ENCODE data around the gene CEP135.
A peak's percentile ranks its signal among the peaks of the same experiment; 100 is the strongest.
"Not testable (repeated sequence)": the region's sequence is repeated elsewhere in the genome, so short reads cannot be mapped to it uniquely, and the experiment has no call there.

Gene CEP135

GRCh38 chr4:55941881-55942396 is 6.8 kb upstream of the CEP135 start:
- no peak for DNase-seq

DNA sequence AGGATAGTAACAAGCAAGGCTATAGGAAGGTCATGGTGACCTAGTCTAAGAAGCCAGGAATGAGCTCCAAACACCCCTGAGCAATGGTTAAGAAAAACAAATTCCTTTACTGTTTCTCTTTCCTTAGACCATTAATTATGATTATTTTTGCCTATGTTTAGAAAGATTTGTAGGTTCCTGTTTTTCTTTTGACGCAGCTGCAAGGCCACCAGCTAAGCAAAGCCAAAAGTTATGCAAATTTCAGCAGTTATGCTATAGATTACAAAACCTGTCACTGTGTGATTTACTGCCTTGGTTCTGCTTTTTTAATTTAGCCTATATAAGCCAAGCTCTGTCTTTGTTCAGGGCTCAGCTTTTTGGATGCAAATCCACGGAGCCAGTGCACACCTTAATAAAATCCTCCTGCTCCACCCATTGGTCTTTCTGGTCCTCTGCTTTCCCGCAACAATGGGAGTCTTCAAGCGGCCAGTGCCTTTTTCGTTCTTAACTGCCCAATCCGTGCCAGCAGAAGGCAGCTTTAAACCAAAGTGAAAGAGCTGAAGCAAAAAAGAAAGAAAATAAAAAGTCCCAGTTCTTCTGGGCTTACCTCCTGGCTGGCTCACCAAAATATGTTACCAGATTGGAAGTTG is 1.4 kb upstream of the CEP135 start:
- peak; percentile 22 for DNase-seq

GRCh38 chr4:55947912-55948725 is 626 bp upstream of the CEP135 start:
- DNase-seq = peak; percentile 70

GRCh38 chr4:55949482-55949802 is 697 bp downstream of the CEP135 start:
- no peak for DNase-seq

DNA sequence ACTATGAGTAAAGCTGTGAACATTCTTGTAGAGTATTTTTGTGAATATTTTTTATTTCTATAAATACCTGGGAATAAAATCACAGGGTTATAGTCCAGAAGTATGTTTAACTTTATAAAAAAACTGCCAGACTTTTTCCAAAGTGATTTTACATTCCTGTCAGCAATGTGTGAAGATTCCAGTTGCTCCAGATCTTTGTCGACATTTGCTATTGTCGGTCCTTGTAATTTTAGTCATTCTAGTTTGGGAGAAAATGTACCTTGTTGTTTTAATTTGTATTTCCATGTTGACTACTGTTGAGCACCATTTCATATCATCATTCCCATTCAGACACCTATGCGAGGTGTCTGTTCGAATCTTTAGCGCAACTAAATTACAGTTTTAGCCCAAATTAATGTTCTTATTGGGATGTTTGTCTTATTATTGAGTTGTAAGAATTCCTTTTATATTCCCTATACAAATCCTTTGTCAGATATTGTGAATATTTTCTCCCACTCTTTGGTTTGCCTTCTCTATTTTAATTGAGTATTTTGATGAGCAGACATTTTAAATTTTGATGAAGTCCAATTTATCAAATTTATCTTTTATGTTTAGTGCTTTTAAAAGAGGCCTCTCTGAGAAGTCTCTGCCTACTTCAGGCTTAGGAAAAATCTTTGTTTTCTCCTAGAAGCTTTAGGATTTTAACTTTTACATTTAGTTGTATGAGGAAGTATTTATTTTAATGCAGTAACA is 2.6 kb downstream of the CEP135 start:
- DNase-seq = no peak

- DNase-seq = no peak
These were observed 7.0 kb downstream of the CEP135 start for GRCh38 chr4:55955710-55956109.

DNA sequence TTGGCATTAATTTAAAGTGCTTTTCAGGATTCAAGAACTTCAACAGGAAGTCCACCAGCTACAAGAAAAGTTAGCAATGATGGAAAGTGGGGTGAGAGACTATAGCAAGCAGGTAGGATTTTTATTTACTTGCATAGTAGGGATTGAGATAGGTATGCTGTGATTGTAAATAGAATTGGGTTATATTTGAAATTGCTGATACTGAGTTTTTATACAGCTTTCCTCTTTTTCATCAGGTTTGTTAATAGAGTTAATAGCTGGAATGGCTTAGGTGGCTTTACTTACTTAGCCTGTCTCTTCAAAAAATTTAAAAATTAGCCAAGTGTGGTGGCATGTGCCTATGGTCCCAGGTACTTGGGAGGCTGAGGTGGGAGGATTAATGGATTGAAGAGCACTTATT is 10.9 kb downstream of the CEP135 start:
- DNase-seq = no peak

DNA sequence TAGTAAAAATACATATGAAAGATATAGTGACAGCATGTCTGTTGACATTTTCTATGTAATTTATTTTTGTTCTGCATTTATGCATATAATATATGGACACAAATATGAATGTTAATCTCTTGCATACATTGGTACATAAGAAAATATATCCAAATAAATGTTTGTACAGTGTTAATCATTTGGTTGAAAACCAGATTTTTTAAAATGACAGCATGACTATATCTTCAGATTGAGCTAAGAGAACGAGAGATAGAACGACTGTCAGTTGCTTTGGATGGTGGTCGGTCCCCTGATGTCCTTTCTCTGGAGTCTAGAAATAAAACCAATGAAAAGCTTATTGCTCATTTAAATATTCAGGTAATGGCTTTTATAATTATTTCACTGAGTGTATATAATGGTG is 15.3 kb downstream of the CEP135 start:
- DNase-seq = no peak

- no peak for DNase-seq
These were observed 16.8 kb downstream of the CEP135 start for GRCh38 chr4:55965585-55965984.

DNA sequence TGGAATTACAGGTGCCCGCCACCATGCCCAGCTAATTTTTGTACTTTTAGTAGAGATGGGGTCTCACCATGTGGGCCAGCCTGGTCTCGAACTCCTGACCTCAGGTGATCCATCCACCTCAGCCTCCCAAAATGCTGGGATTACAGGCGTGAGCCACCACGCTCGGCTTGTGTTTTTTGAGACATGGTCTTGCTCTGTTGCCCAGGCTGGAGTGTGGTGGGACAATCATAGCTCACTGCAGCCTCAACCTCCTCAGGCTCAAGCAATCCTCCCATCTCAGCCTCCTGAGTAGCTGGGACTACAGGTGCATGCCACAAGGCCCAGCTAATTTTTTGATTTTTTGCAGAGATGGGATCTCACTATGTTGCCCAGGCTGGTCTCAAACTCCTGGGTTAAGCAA is 17.6 kb downstream of the CEP135 start:
- not testable (repeated sequence) for DNase-seq

DNA sequence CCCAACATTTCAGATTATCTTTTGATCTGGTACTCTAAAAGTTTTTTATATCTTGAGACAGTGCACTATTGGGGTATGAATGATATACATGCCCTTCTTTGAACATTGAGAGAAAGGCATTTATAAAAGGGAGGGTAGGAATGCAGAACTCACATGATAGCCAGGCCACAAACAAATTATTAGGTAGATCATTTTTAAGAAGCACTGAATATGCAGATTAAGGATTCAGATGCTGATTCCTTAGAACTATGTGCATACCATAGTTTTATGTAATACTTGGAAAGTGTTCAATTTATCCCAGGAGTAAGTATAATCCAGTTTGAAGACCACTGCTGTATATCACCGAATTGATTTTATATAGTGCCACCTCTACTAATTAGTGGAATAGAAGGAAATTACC is 18.6 kb downstream of the CEP135 start:
- no peak for DNase-seq

DNA sequence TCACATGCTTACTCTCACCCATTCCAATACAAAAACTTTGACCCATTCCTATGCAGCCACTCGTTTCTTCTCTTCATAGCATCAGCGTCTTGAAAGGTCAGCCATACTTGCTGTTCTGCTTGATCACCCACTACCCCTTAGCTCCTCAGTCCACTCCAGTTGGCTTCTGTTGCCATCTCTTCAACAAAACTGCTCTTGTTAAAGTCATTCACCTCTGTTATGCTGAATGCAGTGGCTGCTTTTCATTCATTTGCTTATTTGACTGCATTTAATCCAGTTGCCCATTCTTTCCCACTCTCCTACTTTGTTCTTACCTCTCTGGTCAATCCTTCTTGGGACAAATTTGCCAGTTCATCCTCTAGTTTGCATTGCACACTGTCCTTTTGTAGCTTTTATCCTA is 24.9 kb downstream of the CEP135 start:
- no peak for DNase-seq

DNA sequence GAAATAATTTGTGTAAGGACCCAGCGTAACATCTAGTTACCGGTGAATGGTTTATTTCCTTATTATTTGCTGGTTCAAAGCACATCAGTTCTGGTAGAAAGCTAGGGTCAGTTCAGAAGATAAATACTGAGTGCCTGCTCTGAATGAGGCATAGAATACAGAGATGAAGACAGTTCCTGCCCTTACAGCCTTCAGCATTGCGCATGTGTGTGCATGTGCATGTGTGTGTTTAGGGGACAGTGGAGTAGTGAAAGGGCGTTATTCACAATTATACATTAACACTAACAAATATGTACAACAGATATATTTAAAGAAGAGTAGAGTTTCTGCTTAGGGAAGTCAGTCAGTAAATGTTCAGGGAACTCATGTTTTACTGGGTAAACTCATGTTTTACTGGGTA is 29.1 kb downstream of the CEP135 start:
- DNase-seq = no peak

DNA sequence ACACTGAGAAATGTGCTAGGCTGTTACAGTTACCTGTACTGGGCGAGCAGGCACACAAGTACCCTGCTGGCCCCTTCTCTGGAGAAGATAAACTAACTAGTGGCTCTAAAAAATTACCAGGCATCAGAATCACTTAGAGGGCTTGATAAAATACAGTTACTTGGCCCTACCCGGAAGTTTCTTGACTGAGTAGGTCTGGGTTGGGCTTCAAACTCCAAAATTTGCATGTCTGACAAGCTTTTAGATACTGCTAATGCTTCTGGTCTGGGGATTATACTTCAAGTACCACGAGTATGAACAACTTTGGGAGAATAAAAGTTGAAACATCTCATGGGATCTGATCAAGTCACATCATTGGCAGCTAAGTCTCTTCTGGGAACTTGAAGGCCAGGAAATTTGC is 30.8 kb downstream of the CEP135 start:
- no peak for DNase-seq

DNA sequence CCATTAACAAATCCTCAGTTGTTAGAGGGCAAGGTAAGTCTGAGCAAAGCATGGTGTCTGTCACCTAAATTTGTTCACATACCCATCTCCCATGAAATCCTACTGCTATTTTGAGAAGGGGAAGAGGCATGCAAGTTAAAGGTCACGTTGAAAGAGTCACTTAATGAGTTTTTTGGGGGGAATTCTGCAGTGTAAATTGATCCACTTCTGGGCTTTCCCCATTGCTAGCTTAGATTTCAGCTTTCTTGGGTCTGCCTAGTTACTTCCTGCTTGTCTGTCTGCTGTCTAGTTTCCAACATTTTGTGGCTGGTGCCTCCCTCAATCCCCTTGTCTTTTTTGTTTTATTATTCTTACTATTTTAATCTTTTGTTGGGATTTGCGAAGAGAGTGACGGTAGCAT is 32.0 kb downstream of the CEP135 start:
- DNase-seq = no peak

DNA sequence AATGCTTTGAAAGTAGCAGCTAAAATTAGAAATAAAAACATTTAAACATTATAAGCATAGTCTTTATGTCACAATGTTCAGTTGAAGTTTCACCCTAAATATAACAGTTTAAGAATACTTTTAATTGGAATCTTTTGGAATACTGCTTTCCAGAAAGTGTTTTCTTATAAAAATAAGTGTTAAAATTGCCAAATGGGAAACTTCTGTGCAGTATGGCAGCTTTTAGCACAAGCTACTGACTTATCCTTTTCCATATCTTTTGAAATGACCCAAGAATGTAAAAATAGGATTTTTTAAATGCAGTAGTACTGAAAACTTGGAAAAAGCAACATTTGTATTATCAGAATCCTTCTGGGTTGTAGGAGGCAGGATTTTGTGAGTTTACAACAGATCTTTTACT is 34.2 kb downstream of the CEP135 start:
- DNase-seq = no peak

GRCh38 chr4:55989766-55990165 is 41.0 kb downstream of the CEP135 start:
- DNase-seq = no peak

DNA sequence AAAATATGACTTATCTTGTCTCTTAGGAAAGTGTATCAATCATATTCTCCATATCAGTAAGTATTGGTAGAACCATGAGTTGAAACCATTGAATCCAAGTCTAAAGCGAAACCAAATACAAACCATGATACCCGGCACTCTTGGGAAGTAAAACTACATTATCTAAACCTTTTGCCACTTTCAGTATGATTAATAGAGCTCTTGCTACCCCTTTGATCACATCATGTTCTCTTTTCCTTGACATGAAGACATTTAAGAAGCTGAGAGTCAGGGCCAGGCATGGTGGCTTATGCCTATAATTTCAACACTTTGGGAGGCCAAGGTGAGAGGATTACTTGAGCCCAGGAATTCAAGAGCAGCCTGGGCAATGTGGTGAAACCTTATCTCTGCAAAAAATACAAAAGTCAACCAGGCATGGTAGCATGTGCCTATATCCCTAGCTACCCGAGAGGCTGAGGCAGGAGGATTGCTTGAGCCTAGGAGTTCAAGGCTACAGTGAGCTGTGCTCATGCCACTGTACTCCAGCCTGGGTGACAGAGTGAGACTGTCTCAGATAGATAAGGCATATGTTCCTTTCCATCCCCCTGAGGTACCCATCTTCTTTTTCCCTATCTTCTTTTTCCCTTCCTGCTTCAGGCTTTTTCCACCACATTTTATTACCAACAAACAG is 45.4 kb downstream of the CEP135 start:
- peak; percentile 75 for DNase-seq

DNA sequence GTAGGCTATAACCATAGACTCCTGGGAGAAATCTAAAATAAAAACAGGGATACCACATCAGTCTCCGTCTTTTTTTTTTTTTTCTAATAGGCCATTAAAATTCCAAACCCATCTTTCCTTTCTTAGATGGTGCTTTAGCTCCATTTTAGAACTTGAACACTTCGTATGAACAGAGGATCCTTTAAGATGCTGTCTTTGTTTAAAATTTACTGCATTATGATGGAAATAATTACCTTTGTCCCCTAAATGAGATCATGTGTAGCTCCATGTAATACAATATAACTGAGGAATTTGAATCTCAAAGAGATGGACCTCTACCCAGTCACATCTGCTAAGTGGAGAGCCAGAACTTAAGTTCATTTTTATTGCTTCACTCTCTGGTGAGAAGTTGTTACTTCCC is 47.9 kb downstream of the CEP135 start:
- DNase-seq = no peak

DNA sequence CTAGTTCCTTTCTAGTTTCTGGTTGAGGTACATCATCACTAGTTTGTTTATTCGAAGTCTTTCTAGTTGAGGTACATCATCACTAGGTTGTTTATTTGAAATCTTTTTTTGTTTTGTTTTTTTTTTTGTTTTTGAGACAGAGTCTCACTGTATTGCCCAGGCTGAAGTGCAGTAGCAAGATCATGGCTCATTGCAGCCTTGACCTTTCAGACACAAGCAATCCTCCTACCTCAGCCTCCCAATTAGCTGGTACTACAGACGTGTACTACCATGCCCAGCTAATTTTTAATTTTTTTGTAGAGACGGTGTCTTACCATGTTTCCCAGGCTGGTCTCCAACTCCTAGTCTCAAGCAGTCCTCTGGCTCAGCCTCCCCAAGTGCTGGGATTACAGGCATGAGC is 54.9 kb downstream of the CEP135 start:
- DNase-seq = no peak

DNA sequence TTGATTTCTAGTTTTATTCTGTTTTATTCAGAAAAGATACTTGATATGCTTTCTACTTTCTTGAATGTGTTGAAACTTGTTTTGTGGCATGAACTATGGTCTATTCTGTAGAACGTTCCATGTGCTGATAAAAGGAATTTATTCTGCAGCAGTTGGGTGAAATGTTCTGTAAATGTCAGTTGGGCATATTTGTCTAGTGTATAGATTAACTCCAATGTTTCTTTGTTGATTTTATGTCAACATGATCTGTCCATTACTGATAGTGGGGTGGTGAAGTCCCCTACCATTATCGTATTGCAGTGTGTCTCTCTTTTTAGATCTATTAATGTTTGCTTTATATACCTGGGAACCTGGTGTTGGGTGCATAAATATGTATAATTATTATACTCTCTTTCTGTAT is 55.5 kb downstream of the CEP135 start:
- no peak for DNase-seq

GRCh38 chr4:56007154-56007553 is 58.4 kb downstream of the CEP135 start:
- DNase-seq = no peak

DNA sequence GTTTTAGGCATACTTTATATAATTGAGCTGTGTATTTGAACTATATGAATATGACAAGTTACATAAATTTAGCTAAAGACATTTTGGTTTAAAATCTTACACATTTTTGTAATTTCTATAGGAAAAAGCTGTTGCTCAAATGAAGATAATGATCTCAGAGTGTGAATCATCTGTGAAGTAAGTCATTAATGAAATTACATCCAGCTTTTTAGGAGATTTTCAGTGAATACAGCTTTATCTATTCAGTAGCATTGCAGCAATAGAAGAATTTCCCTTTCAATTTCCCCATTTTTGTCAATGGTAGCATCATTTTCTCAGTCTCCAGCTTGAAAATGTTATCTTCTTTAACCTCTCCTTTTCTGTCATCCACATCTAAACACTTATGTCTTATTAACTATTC is 59.5 kb downstream of the CEP135 start:
- DNase-seq = no peak
